HCT116 (cell line): ENCODE measurements around the gene IFT25. TPM values are rescaled to one million over a fixed set of nuclear protein-coding genes. Genes with fewer than 3 reads are reported as not detected.

Source experiments
- ATAC-seq: fragments of 200-7000 bp; cut with Tn5 transposase; 2 replicates; pipeline ENCODE4 v1.9.1; 2020; ENCODE audit warnings: mild to moderate bottlenecking, moderate library complexity
- BruUV-seq: library from RNA; stranded (reverse); fragments of 400-500 nt; replicated peaks from 2 replicates; lab custom pipeline; 2021; lab: Mats Ljungman, UMichigan
- CTCF ChIA-PET: fragments of 300-600 bp; sonication (Branson Sonifier 250); formaldehyde crosslinking; loops from one replicate; lab custom pipeline; 2021; ENCODE audit warnings: antibody characterized with exemption; lab: Charles Lee
- POLR2A ChIA-PET: fragments of 300-600, 350-600 bp; sonication (Branson Sonifier 250); formaldehyde crosslinking; loops from one replicate; lab custom pipeline; 2021; ENCODE audit warnings: antibody characterized with exemption; lab: Charles Lee
- RAD21 ChIA-PET, 2 experiments: fragments of 300-600 bp; sonication (Branson Sonifier 250); formaldehyde crosslinking; loops; one replicate each; lab custom pipeline; 2023; ENCODE audit warnings: low total read pairs in 2 of 2; ENCODE audit not compliant: uncharacterized antibody in 2 of 2, unreplicated experiment in 2 of 2, low non-redundant PET in 1 of 2; lab: Charles Lee
- DNase-seq: peaks from one replicate; pipeline ENCODE4 v3.0.0-alpha.2; 2010; ENCODE audit warnings: low read depth, low spot score
- H2AFZ ChIP-seq: fragments of 200-600 bp; shearing (Covaris generic), sonication (generic); 2 replicates; pipeline ENCODE4 v1.6.1; 2017; ENCODE audit warnings: low read depth, mixed run types, mixed read lengths, antibody characterized with exemption, low read length; ENCODE audit not compliant: poor library complexity, severe bottlenecking
- H3K27ac ChIP-seq: 2 replicates; pipeline ENCODE4 v1.5.1; 2012; ENCODE audit warnings: low read depth, low read length
- H3K27me3 ChIP-seq: fragments of 200-600 bp; sonication (generic); 2 replicates; pipeline ENCODE4 v1.6.1; 2016; ENCODE audit warnings: mixed run types, low read length, mixed read lengths; ENCODE audit not compliant: insufficient read depth
- H3K36me3 ChIP-seq, 2 experiments: fragments of 200-500 bp in 1 of 2; fragments of 200-600 bp in 1 of 2; sonication (Bioruptor generic) in 1 of 2; sonication (generic) in 1 of 2; 2 replicates each; pipeline versions ENCODE4 v1.5.1 to v1.6.1; 2014 to 2016; ENCODE audit warnings: low read length in 2 of 2, inconsistent platforms in 1 of 2, mixed read lengths in 1 of 2, mixed run types in 1 of 2; ENCODE audit not compliant: insufficient read depth in 2 of 2, control insufficient read depth in 1 of 2
- H3K4me1 ChIP-seq, 2 experiments: fragments of 200-600 bp in 1 of 2; sonication (generic) in 1 of 2; 2 replicates each; pipeline versions ENCODE4 v1.5.1 to v1.6.1; 2012 to 2017; ENCODE audit warnings: low read length in 2 of 2, inconsistent platforms in 1 of 2, mild to moderate bottlenecking in 1 of 2, mixed read lengths in 1 of 2, mixed run types in 1 of 2, moderate library complexity in 1 of 2; ENCODE audit not compliant: insufficient read depth in 2 of 2, control insufficient read depth in 1 of 2
- H3K4me2 ChIP-seq: fragments of 200-600 bp; sonication (generic); 2 replicates; pipeline ENCODE4 v1.6.1; 2017; ENCODE audit warnings: mixed run types, low read length, mixed read lengths
- H3K4me3 ChIP-seq, 2 experiments: fragments of 200-600 bp in 1 of 2; sonication (generic) in 1 of 2; replicated peaks in 1 of 2; 2 replicates each; pipeline ENCODE4 v1.5.1; 2011 to 2016; ENCODE audit warnings: low read length in 2 of 2, control low read depth in 1 of 2, low read depth in 1 of 2, mild to moderate bottlenecking in 1 of 2, mixed read lengths in 1 of 2, mixed run types in 1 of 2
- H3K79me2 ChIP-seq: fragments of 200-600 bp; sonication (generic); 2 replicates; pipeline ENCODE4 v1.6.1; 2017; ENCODE audit warnings: mild to moderate bottlenecking, mixed run types, low read length, moderate library complexity, mixed read lengths; ENCODE audit not compliant: insufficient read depth
- H3K9ac ChIP-seq: fragments of 200-600 bp; sonication (generic); 2 replicates; pipeline ENCODE4 v1.6.1; 2016; ENCODE audit warnings: low read length, mixed read lengths
- H3K9me2 ChIP-seq: fragments of 200-600 bp; sonication (generic), shearing (Covaris generic); 2 replicates; pipeline ENCODE4 v1.6.1; 2017; ENCODE audit warnings: mixed run types, mild to moderate bottlenecking, moderate library complexity; ENCODE audit not compliant: insufficient read depth
- H3K9me3 ChIP-seq, 2 experiments: fragments of 200-500 bp in 1 of 2; fragments of 200-600 bp in 1 of 2; sonication (Bioruptor generic) in 1 of 2; sonication (generic) in 1 of 2; 2 replicates each; pipeline ENCODE4 v1.6.1; 2014 to 2017; ENCODE audit warnings: low read length in 2 of 2, mixed read lengths in 2 of 2, inconsistent platforms in 1 of 2, low read depth in 1 of 2, mild to moderate bottlenecking in 1 of 2, mixed run types in 1 of 2, moderate library complexity in 1 of 2; ENCODE audit not compliant: control insufficient read depth in 1 of 2, insufficient read depth in 1 of 2
- H4K20me1 ChIP-seq: fragments of 200-600 bp; sonication (generic), shearing (Covaris generic); 2 replicates; pipeline ENCODE4 v1.6.1; 2017; ENCODE audit warnings: mixed run types, mild to moderate bottlenecking, moderate library complexity; ENCODE audit not compliant: insufficient read depth
- CBX3 ChIP-seq: IDR thresholded peaks from 2 replicates; pipeline ENCODE4 v1.6.1; 2012; ENCODE audit warnings: low read depth
- CEBPB ChIP-seq: IDR thresholded peaks from 2 replicates; pipeline ENCODE4 v1.6.1; 2012; ENCODE audit warnings: low read depth
- EGR1 ChIP-seq: IDR thresholded peaks from 2 replicates; pipeline ENCODE4 v1.6.1; 2012; ENCODE audit warnings: low read depth
- ELF1 ChIP-seq: IDR thresholded peaks from 2 replicates; pipeline ENCODE4 v1.6.1; 2012; ENCODE audit warnings: low read depth, borderline replicate concordance
- EZH2 ChIP-seq: fragments of 200-600 bp; sonication (generic); IDR thresholded peaks from 2 replicates; pipeline ENCODE4 v1.6.1; 2017; ENCODE audit warnings: antibody characterized with exemption, mixed run types
- EZH2phosphoT487 ChIP-seq: fragments of 200-600 bp; IDR thresholded peaks from 2 replicates; pipeline ENCODE4 v1.6.1; 2018; ENCODE audit warnings: antibody characterized with exemption, borderline replicate concordance
- FOSL1 ChIP-seq: IDR thresholded peaks from 2 replicates; pipeline ENCODE4 v1.6.1; 2012; ENCODE audit warnings: low read depth
- JUND ChIP-seq: IDR thresholded peaks from 2 replicates; pipeline ENCODE4 v1.6.1; 2012
- POLR2A ChIP-seq: IDR thresholded peaks from 2 replicates; pipeline ENCODE4 v1.7.0; 2011; ENCODE audit warnings: borderline replicate concordance; ENCODE audit not compliant: insufficient read depth, insufficient read length; ENCODE audit errors: extremely low read depth
- POLR2AphosphoS5 ChIP-seq: IDR thresholded peaks from 2 replicates; pipeline ENCODE4 v1.6.1; 2011; ENCODE audit warnings: mild to moderate bottlenecking, low read depth, low read length, moderate library complexity
- SP1 ChIP-seq: IDR thresholded peaks from 2 replicates; pipeline ENCODE4 v1.6.1; 2012; ENCODE audit warnings: low read depth
- SRF ChIP-seq: IDR thresholded peaks from 2 replicates; pipeline ENCODE4 v1.6.1; 2012; ENCODE audit warnings: low read depth
- YY1 ChIP-seq: IDR thresholded peaks from 2 replicates; pipeline ENCODE4 v1.6.1; 2011; ENCODE audit warnings: low read length, low read depth, moderate library complexity, mild to moderate bottlenecking; ENCODE audit not compliant: insufficient replicate concordance; ENCODE audit errors: extremely low read depth
- ZFX ChIP-seq: fragments of 450-650 bp; IDR thresholded peaks from 2 replicates; pipeline ENCODE4 v1.6.1; 2017
- ZNF274 ChIP-seq: fragments of 200-500 bp; sonication (Bioruptor generic); IDR thresholded peaks from 2 replicates; pipeline ENCODE4 v1.6.1; 2014; ENCODE audit warnings: mild to moderate bottlenecking, low read depth, low read length, inconsistent platforms
- intact Hi-C: fragments of 100-400 bp; cut with micrococcal nuclease; formaldehyde crosslinking; loops from 2 replicates; pipeline ENCODE4 v1.10.0; 2022
- total RNA-seq: library from RNA; stranded (reverse); gene quantifications from one replicate; pipeline ENCODE4 v1.2.1, GENCODE V29; 2021; ENCODE audit not compliant: unreplicated experiment

The IFT25 gene
- total RNA-seq, 1 experiment from 2014 or later: 45.1 TPM

- Histone ChIP-seq H3K4me2 (no peak overlapping the region), H3K4me3 (no peak overlapping the region), H3K36me3 (peaks cover 24 to 32% of the 10 kb centered on the region in 2 experiments; a peak in 3 of 4 replicates), H3K9ac (no peak overlapping the region), H2AFZ (no peak overlapping the region), H3K4me1 (peaks cover 26 to 33% of the 10 kb centered on the region in 2 experiments), H3K27ac (no peak overlapping the region), H3K9me3 (no peaks in the 10 kb centered on the region), H3K9me2 (no peaks in the 10 kb centered on the region), H4K20me1 (no peaks in the 10 kb centered on the region), H3K79me2 (peaks cover 79% of the 10 kb centered on the region), H3K27me3 (no peaks in the 10 kb centered on the region)
- intact Hi-C loops: loop anchor here (10.0 kb wide), 1 partner anchor 469 kb away; no protein-coding TSS in a partner anchor
- DNase-seq (no peak), ATAC-seq (no peak)
- BruUV-seq: no TSS peak
- CTCF ChIA-PET: interaction anchor here (1.1 to 1.6 kb wide), 2 partner anchors 75 to 93 kb away, joined by 3 to 5 read pairs; no protein-coding TSS in a partner anchor
- RAD21 ChIA-PET: no interaction called here
- no peak for TF ChIP-seq ZFX
- no peak for TF ChIP-seq EZH2
- TF ChIP-seq SRF: no peak
- no peak for TF ChIP-seq YY1
- TF ChIP-seq JUND: no peak
- TF ChIP-seq POLR2AphosphoS5: no peak
- no peak for TF ChIP-seq CBX3
- TF ChIP-seq EGR1: no peak
- no peak for TF ChIP-seq ELF1
- no peak for TF ChIP-seq SP1
- TF ChIP-seq POLR2A: no peak
- no peak for TF ChIP-seq FOSL1
- TF ChIP-seq EZH2phosphoT487: no peak
- no peak for TF ChIP-seq CEBPB
- no peak for TF ChIP-seq ZNF274
- POLR2A ChIA-PET: interaction anchor here (0.9 kb wide), 1 partner anchor 9 kb away, joined by 3 read pairs; the partner anchor contains the start of gene IFT25
Measured at GRCh38 chr1:53954128-53954527, 8.6 kb upstream of the IFT25 start.
